DND-41 (cell line): ENCODE data around the gene SPTLC2.

Experiments
- ATAC-seq: fragments of 200-7000 bp; cut with Tn5 transposase; 3 replicates; pipeline ENCODE4 v1.9.1; 2021; ENCODE audit warnings: low read depth; ENCODE audit not compliant: insufficient read depth
- DNase-seq: peaks from one replicate; pipeline ENCODE4 v3.0.0-alpha.2; 2020
- H2AFZ ChIP-seq: 2 replicates; pipeline ENCODE4 v1.6.0; 2012; ENCODE audit warnings: low read depth, low read length
- H3K27ac ChIP-seq: 2 replicates; pipeline ENCODE4 v1.5.1; 2012; ENCODE audit warnings: low read length, inconsistent platforms
- H3K27me3 ChIP-seq: fragments of 200-600 bp; sonication (generic); 2 replicates; pipeline ENCODE4 v1.6.0; 2012; ENCODE audit warnings: low read length, mild to moderate bottlenecking, inconsistent platforms; ENCODE audit not compliant: insufficient read depth, poor library complexity
- H3K36me3 ChIP-seq: 2 replicates; pipeline ENCODE4 v1.5.1; 2012; ENCODE audit warnings: low read length, inconsistent platforms; ENCODE audit not compliant: insufficient read depth
- H3K4me1 ChIP-seq: 2 replicates; pipeline ENCODE4 v1.5.1; 2012; ENCODE audit warnings: mild to moderate bottlenecking, low read length; ENCODE audit not compliant: insufficient read depth
- H3K4me2 ChIP-seq: 2 replicates; pipeline ENCODE4 v1.6.0; 2012; ENCODE audit warnings: mild to moderate bottlenecking, moderate library complexity, low read length, inconsistent platforms; ENCODE audit not compliant: insufficient read depth
- H3K4me3 ChIP-seq, 2 experiments: fragments of 200-600 bp in 1 of 2; shearing (Covaris generic) in 1 of 2; 2 replicates each; pipeline ENCODE4 v1.5.1; 2012 to 2016; ENCODE audit warnings: inconsistent platforms in 2 of 2, low read length in 2 of 2, mild to moderate bottlenecking in 2 of 2, low read depth in 1 of 2, moderate library complexity in 1 of 2
- H3K79me2 ChIP-seq: 2 replicates; pipeline ENCODE4 v1.6.0; 2012; ENCODE audit warnings: low read length, inconsistent platforms; ENCODE audit not compliant: insufficient read depth
- H3K9ac ChIP-seq: 2 replicates; pipeline ENCODE4 v1.6.0; 2012; ENCODE audit warnings: low read depth, mild to moderate bottlenecking, inconsistent platforms, low read length, moderate library complexity
- H3K9me3 ChIP-seq: 2 replicates; pipeline ENCODE4 v1.5.1; 2012; ENCODE audit warnings: low read length, moderate library complexity, mild to moderate bottlenecking, inconsistent platforms; ENCODE audit not compliant: insufficient read depth, severe bottlenecking
- H4K20me1 ChIP-seq: 2 replicates; pipeline ENCODE4 v1.6.0; 2012; ENCODE audit warnings: low read length; ENCODE audit not compliant: insufficient read depth
- EZH2 ChIP-seq: IDR thresholded peaks from 3 replicates; pipeline ENCODE4 v1.6.1; 2012; ENCODE audit warnings: borderline replicate concordance, low read depth, mild to moderate bottlenecking, moderate library complexity, low read length, inconsistent platforms; ENCODE audit not compliant: severe bottlenecking
- TF ChIP-seq, protein P1 (sequence below): IDR thresholded peaks from 2 replicates; pipeline ENCODE4 v1.5.1; 2012; ENCODE audit warnings: borderline replicate concordance, low read length, moderate library complexity, mild to moderate bottlenecking; ENCODE audit not compliant: poor library complexity, severe bottlenecking; ENCODE audit errors: extremely low read depth

The SPTLC2 gene

DNA sequence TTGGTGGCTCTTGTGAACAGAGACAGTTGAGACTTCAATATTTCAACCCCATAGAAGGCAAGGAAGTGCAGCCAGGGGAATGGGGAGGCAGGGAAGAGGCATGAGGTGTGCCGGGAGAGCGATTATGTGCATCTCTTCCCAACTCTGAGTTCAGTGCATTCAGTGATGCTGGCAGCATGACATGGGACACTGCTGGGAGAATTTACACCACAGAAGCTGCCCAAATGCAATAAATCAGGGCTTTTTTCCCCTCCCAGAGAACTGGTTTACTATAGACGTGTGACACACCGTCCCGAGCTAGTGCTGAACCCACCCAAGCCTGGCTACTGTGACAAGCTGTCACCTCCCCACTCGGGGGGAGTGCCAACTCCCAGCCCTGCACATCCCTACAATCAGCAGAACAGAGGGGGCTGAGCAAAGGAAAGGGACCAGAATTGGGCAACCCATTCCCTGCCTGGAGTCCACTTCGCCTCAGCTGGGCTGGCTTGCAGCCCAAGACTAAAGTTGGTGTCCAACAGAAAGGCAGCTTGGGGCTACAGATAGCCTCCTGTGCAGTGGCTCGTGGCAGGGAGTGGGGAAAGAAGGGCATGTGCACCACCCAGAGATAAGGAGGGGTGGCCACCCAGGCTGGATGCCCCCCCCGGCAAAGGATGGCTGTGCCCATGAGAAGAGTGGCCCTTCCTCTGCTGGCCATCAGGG is 141.8 kb downstream of the SPTLC2 start:
- no peak overlapping the region for H3K4me3 ChIP-seq
- DNase-seq (no peak), ATAC-seq (no peak)
- no peaks in the 10 kb centered on the region; the same call in 1 of the 2 replicates for H3K36me3 ChIP-seq
- H3K9ac ChIP-seq, result no peak overlapping the region
- no peak overlapping the region for H3K27ac ChIP-seq
- no peak overlapping the region for H2AFZ ChIP-seq
- H4K20me1 ChIP-seq, result no peaks in the 10 kb centered on the region
- no peaks in the 10 kb centered on the region for H3K9me3 ChIP-seq
- H3K27me3 ChIP-seq, result no peaks in the 10 kb centered on the region
- no peak for TF ChIP-seq EZH2
- TF ChIP-seq, protein P1, sequence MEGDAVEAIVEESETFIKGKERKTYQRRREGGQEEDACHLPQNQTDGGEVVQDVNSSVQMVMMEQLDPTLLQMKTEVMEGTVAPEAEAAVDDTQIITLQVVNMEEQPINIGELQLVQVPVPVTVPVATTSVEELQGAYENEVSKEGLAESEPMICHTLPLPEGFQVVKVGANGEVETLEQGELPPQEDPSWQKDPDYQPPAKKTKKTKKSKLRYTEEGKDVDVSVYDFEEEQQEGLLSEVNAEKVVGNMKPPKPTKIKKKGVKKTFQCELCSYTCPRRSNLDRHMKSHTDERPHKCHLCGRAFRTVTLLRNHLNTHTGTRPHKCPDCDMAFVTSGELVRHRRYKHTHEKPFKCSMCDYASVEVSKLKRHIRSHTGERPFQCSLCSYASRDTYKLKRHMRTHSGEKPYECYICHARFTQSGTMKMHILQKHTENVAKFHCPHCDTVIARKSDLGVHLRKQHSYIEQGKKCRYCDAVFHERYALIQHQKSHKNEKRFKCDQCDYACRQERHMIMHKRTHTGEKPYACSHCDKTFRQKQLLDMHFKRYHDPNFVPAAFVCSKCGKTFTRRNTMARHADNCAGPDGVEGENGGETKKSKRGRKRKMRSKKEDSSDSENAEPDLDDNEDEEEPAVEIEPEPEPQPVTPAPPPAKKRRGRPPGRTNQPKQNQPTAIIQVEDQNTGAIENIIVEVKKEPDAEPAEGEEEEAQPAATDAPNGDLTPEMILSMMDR, result no peak
- no peaks in the 10 kb centered on the region for H3K4me1 ChIP-seq
- H3K79me2 ChIP-seq, result no peaks in the 10 kb centered on the region
- H3K4me2 ChIP-seq, result no peak overlapping the region

DNA sequence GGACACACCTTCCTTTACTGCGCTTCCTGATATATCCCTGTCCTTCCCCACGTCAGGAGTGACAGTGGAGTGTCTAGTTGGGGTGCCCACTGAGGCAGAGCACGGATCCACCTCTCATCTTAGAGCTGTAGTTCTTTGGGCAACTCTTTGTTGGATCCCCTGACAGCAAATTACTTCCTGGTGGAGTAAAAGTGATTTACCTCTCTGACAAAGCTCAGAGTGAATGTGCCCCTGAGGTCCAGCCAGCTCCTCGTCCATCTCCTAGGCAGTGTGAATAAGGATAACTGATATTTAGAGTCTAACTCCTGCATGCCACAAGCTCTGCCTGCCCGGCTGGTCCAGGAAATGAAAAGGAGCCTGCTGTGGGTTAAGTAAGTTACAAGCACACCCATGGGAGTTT is 142.5 kb downstream of the SPTLC2 start:
- Histone ChIP-seq H3K4me2 (no peak overlapping the region), H3K27ac (no peak overlapping the region), H4K20me1 (peaks cover 2% of the 10 kb centered on the region; the same call in 1 of the 2 replicates), H3K9me3 (no peaks in the 10 kb centered on the region), H3K9ac (no peak overlapping the region), H3K27me3 (no peaks in the 10 kb centered on the region), H3K79me2 (no peaks in the 10 kb centered on the region), H2AFZ (no peak overlapping the region), H3K4me1 (no peaks in the 10 kb centered on the region), H3K4me3 (no peak overlapping the region), H3K36me3 (peaks cover 5% of the 10 kb centered on the region)
- TF ChIP-seq, protein P1, result no peak
- no peak for TF ChIP-seq EZH2
- DNase-seq (no peak), ATAC-seq (no peak)

DNA sequence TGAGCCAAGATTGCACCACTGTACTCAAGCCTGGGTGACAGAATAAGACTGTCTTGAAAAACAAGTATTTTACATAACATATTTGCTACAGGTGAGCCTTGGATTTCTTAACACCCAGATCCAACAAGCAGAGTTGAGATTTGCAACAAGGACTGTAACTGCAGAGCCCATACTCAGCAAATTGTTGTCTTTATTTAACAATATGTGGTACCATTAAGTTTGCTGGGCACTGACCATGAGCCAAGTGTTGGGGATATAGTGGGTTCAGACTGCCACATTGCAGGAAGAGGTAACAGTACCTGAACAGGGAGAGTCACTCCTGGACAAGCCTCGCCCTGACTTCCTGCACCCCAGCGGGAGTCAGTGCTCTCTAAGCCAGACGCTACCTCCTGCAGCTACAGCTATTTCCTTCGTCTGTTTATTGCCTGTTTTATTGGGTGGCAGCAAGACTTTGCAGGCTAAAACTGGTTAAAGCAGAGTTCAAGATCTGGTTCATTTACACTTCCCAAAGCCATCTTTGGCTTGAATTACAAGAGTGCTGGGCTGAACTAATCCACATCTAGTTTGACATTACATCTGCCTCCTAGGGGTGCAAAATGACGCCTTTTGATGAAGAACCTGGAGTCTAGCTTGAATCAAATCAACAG is 146.1 kb downstream of the SPTLC2 start:
- no peak overlapping the region for H2AFZ ChIP-seq
- H3K4me1 ChIP-seq, result no peaks in the 10 kb centered on the region
- peaks cover 4% of the 10 kb centered on the region; the same call in 1 of the 2 replicates for H4K20me1 ChIP-seq
- no peak overlapping the region for H3K4me3 ChIP-seq
- H3K9ac ChIP-seq, result no peak overlapping the region
- no peak; the same call in 2 of the 3 replicates for ATAC-seq
- H3K9me3 ChIP-seq, result no peaks in the 10 kb centered on the region
- no peak for TF ChIP-seq EZH2
- TF ChIP-seq, protein P1, result no peak
- H3K4me2 ChIP-seq, result no peak overlapping the region
- H3K27me3 ChIP-seq, result no peaks in the 10 kb centered on the region
- H3K79me2 ChIP-seq, result no peaks in the 10 kb centered on the region
- H3K36me3 ChIP-seq, result peaks cover 37% of the 10 kb centered on the region
- DNase-seq, result no peak
- H3K27ac ChIP-seq, result no peak overlapping the region
